GM23338 (cell line): ENCODE measurements around the gene PSMB2.

Experiments used
- CREB1 ChIP-seq: fragments of 250-450 bp; sonication (Bioruptor Pico); IDR thresholded peaks from 2 replicates; pipeline ENCODE4 v1.5.0; 2020; ENCODE audit warnings: low read depth, mild to moderate bottlenecking, moderate library complexity
- CTCF ChIP-seq, 2 experiments: fragments of 200-600 bp in 1 of 2; sonication (generic) in 1 of 2; conservative IDR thresholded peaks; 2 replicates each; pipeline versions ENCODE4 v1.5.1 to v1.6.1; 2016 to 2017; ENCODE audit warnings: antibody characterized with exemption in 2 of 2, low read depth in 2 of 2, mild to moderate bottlenecking in 2 of 2, moderate library complexity in 1 of 2
- EZH2 ChIP-seq: fragments of 200-600 bp; sonication (generic); IDR thresholded peaks from one replicate; pipeline ENCODE4 v1.8.0; 2017; ENCODE audit warnings: antibody characterized with exemption, mild to moderate bottlenecking, low read depth; ENCODE audit not compliant: unreplicated experiment
- EZH2phosphoT487 ChIP-seq: fragments of 200-600 bp; sonication (generic); IDR thresholded peaks from one replicate; pipeline ENCODE4 v1.8.1; 2018; ENCODE audit warnings: antibody characterized with exemption; ENCODE audit not compliant: unreplicated experiment
- JUNB ChIP-seq: IDR thresholded peaks from one replicate; pipeline ENCODE4 v1.6.1; 2016; ENCODE audit warnings: antibody characterized with exemption; ENCODE audit not compliant: unreplicated experiment
- POLR2AphosphoS5 ChIP-seq: IDR thresholded peaks from 2 replicates; pipeline ENCODE4 v1.6.1; 2016; ENCODE audit warnings: antibody characterized with exemption, low read depth
- TF ChIP-seq, protein P1 (sequence below): IDR thresholded peaks from one replicate; pipeline ENCODE4 v1.6.1; 2018; ENCODE audit warnings: antibody characterized with exemption; ENCODE audit not compliant: unreplicated experiment

GRCh38 chr1:35605071-35605866 is 36.1 kb downstream of the PSMB2 start:
- TF ChIP-seq CTCF (conservative IDR thresholded peaks at IDR 0.05; ENCODE audit: low read depth in 2 of 2) (no peak), JUNB (no peak), POLR2AphosphoS5 (no peak), EZH2phosphoT487 (no peak), EZH2 (no peak), CREB1 (CRISPR knock-in tag) (no peak)
- TF ChIP-seq, protein P1, sequence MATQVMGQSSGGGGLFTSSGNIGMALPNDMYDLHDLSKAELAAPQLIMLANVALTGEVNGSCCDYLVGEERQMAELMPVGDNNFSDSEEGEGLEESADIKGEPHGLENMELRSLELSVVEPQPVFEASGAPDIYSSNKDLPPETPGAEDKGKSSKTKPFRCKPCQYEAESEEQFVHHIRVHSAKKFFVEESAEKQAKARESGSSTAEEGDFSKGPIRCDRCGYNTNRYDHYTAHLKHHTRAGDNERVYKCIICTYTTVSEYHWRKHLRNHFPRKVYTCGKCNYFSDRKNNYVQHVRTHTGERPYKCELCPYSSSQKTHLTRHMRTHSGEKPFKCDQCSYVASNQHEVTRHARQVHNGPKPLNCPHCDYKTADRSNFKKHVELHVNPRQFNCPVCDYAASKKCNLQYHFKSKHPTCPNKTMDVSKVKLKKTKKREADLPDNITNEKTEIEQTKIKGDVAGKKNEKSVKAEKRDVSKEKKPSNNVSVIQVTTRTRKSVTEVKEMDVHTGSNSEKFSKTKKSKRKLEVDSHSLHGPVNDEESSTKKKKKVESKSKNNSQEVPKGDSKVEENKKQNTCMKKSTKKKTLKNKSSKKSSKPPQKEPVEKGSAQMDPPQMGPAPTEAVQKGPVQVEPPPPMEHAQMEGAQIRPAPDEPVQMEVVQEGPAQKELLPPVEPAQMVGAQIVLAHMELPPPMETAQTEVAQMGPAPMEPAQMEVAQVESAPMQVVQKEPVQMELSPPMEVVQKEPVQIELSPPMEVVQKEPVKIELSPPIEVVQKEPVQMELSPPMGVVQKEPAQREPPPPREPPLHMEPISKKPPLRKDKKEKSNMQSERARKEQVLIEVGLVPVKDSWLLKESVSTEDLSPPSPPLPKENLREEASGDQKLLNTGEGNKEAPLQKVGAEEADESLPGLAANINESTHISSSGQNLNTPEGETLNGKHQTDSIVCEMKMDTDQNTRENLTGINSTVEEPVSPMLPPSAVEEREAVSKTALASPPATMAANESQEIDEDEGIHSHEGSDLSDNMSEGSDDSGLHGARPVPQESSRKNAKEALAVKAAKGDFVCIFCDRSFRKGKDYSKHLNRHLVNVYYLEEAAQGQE = no peak
